Breast epithelium (tissue), 4 donors: ENCODE measurements around the gene BCL2L1. TPM values are rescaled to one million over a fixed set of nuclear protein-coding genes. Genes with fewer than 3 reads are reported as not detected.

Experiments used
- DNase-seq, 2 donors: peaks; one replicate each; pipeline ENCODE4 v3.0.0-alpha.2; 2019; ENCODE audit warnings: low spot score in 2 of 2
- H3K27ac ChIP-seq, 2 donors: fragments of 200-600 bp; sonication (generic) in 1 of 2; one replicate each; pipeline ENCODE4 v1.5.1; 2016 to 2019; ENCODE audit warnings: mild to moderate bottlenecking in 1 of 2
- H3K27me3 ChIP-seq, 2 donors: fragments of 200-600 bp; sonication (generic) in 1 of 2; one replicate each; pipeline versions ENCODE4 v1.5.1 to v1.6.0; 2017 to 2019; ENCODE audit warnings: control low read depth in 1 of 2, mild to moderate bottlenecking in 1 of 2
- H3K36me3 ChIP-seq: fragments of 200-600 bp; one replicate; pipeline ENCODE4 v1.5.1; 2019
- H3K4me1 ChIP-seq, 2 donors: fragments of 200-600 bp; sonication (generic); one replicate each; pipeline ENCODE4 v1.5.1; 2016 to 2019; ENCODE audit warnings: control low read depth in 1 of 2
- H3K4me3 ChIP-seq, 3 donors: fragments of 200-600 bp; sonication (generic); 1 replicate in 2 of 3; 2 replicates in 1 of 3; pipeline ENCODE4 v1.5.1; 2016 to 2019; ENCODE audit warnings: mild to moderate bottlenecking in 3 of 3, moderate library complexity in 2 of 3
- H3K9me3 ChIP-seq, 2 donors: fragments of 200-600 bp; sonication (generic) in 1 of 2; one replicate each; pipeline ENCODE4 v1.5.1; 2016 to 2019; ENCODE audit warnings: control low read depth in 1 of 2
- CTCF ChIP-seq, 3 donors: fragments of 450-650 bp; IDR thresholded peaks; one replicate each; pipeline ENCODE4 v1.5.1; 2016 to 2017; ENCODE audit warnings: antibody characterized with exemption in 3 of 3, mild to moderate bottlenecking in 3 of 3, moderate library complexity in 3 of 3
- POLR2A ChIP-seq: fragments of 450-650 bp; IDR thresholded peaks from one replicate; pipeline ENCODE4 v1.6.1; 2016; ENCODE audit warnings: antibody characterized with exemption, mild to moderate bottlenecking, moderate library complexity
- POLR2AphosphoS5 ChIP-seq, 3 donors: sonication (generic); formaldehyde crosslinking; IDR thresholded peaks; one replicate each; pipeline ENCODE4 v1.6.1; 2017; ENCODE audit warnings: antibody characterized with exemption in 3 of 3
- intact Hi-C: fragments of 100-400 bp; cut with DNase I; formaldehyde crosslinking; loops from one replicate; pipeline ENCODE4 v1.15.1; 2023; ENCODE audit warnings: low total_unique reads
- total RNA-seq, 3 donors: library from RNA; depleted of rRNA; stranded (reverse); fragments of >200 nt; gene quantifications; one replicate each; pipeline ENCODE4 v1.1.0, GENCODE V29; 2016

BCL2L1 gene
- total RNA-seq, 3 donors from 2014 or later, result 95.1 to 124 (median 117) TPM

GRCh38 chr20:31710423-31711108 is 12.1 kb downstream of the BCL2L1 start:
- Histone ChIP-seq H3K4me3 (peak overlapping the region in 1 of 3 donors; percentile 23), H3K4me1 (peaks cover 19 to 60% of the 10 kb centered on the region in 2 donors), H3K9me3 (no peaks in the 10 kb centered on the region), H3K36me3 (no peaks in the 10 kb centered on the region), H3K27ac (peak overlapping the region; percentile 100), H3K27me3 (no peaks in the 10 kb centered on the region)
- intact Hi-C loops, result no loop called here
- peak in 1 of 2 donors; percentile 89 for DNase-seq
- TF ChIP-seq CTCF (IDR thresholded peaks at IDR 0.05) (no peak), POLR2AphosphoS5 (IDR thresholded peaks at IDR 0.05) (peak in 1 of 3 donors; percentile 56)

GRCh38 chr20:31709939-31710338 is 12.7 kb downstream of the BCL2L1 start:
- Histone ChIP-seq H3K4me3 (no peak overlapping the region), H3K36me3 (no peaks in the 10 kb centered on the region), H3K27ac (peak overlapping the region; percentile 100), H3K9me3 (no peaks in the 10 kb centered on the region), H3K27me3 (no peaks in the 10 kb centered on the region), H3K4me1 (peaks cover 23 to 55% of the 10 kb centered on the region in 2 donors)
- no peak for TF ChIP-seq CTCF (IDR thresholded peaks at IDR 0.05)
- DNase-seq, result no peak
- intact Hi-C loops, result no loop called here

- Histone ChIP-seq H3K4me3 (no peak overlapping the region), H3K27me3 (no peaks in the 10 kb centered on the region), H3K27ac (peak overlapping the region; percentile 100), H3K4me1 (peaks cover 25 to 59% of the 10 kb centered on the region in 2 donors), H3K36me3 (no peaks in the 10 kb centered on the region), H3K9me3 (no peaks in the 10 kb centered on the region)
- intact Hi-C loops, result no loop called here
- no peak for DNase-seq
- TF ChIP-seq POLR2A (no peak), POLR2AphosphoS5 (IDR thresholded peaks at IDR 0.05) (no peak), CTCF (IDR thresholded peaks at IDR 0.05) (no peak)
Observed at GRCh38 chr20:31708736-31709534, 13.7 kb downstream of the BCL2L1 start.

GRCh38 chr20:31707994-31708735 is 14.5 kb downstream of the BCL2L1 start:
- H3K9me3 ChIP-seq, result no peaks in the 10 kb centered on the region
- no peaks in the 10 kb centered on the region for H3K27me3 ChIP-seq
- peak overlapping the region; percentile 100 for H3K27ac ChIP-seq
- H3K4me1 ChIP-seq, result peaks cover 25 to 52% of the 10 kb centered on the region in 2 donors
- H3K4me3 ChIP-seq, result no peak overlapping the region
- TF ChIP-seq POLR2A (no peak), POLR2AphosphoS5 (IDR thresholded peaks at IDR 0.05) (peak in 1 of 3 donors; percentile 30)
- intact Hi-C loops, result no loop called here
- no peaks in the 10 kb centered on the region for H3K36me3 ChIP-seq
- DNase-seq, result peak in 1 of 2 donors; percentile 54

- Histone ChIP-seq H3K36me3 (no peaks in the 10 kb centered on the region), H3K27me3 (no peaks in the 10 kb centered on the region), H3K4me3 (no peak overlapping the region), H3K4me1 (peaks cover 19 to 44% of the 10 kb centered on the region in 2 donors), H3K27ac (peak overlapping the region; percentile 100), H3K9me3 (no peaks in the 10 kb centered on the region)
- DNase-seq, result no peak
- no peak for TF ChIP-seq POLR2AphosphoS5 (IDR thresholded peaks at IDR 0.05)
- TF ChIP-seq POLR2A, result no peak
- TF ChIP-seq CTCF (IDR thresholded peaks at IDR 0.05), result no peak
- intact Hi-C loops, result no loop called here
Observed at GRCh38 chr20:31707258-31707615, 15.4 kb downstream of the BCL2L1 start.
